Ovary (tissue), 9 donors: Measurements from ENCODE around the gene CELF6. TPM values are rescaled to one million over a fixed set of nuclear protein-coding genes. Genes with fewer than 3 reads are reported as not detected.

Source experiments
- DNase-seq, 5 donors: peaks; one replicate each; pipeline ENCODE4 v3.0.0-alpha.2; 2019 to 2020
- H3K27ac ChIP-seq, 2 donors: fragments of 200-600 bp; one replicate each; pipeline versions ENCODE4 v1.5.1 to v1.8.0; 2019 to 2022
- H3K27me3 ChIP-seq: fragments of 200-600 bp; one replicate; pipeline ENCODE4 v1.8.0; 2022
- H3K36me3 ChIP-seq: fragments of 200-600 bp; sonication (generic); one replicate; pipeline ENCODE4 v1.5.1; 2019
- H3K4me1 ChIP-seq: one replicate; pipeline ENCODE4 v1.8.1; 2013; ENCODE audit warnings: mild to moderate bottlenecking, moderate library complexity; ENCODE audit not compliant: insufficient read depth
- H3K4me3 ChIP-seq: fragments of 200-600 bp; sonication (generic); one replicate; pipeline ENCODE4 v1.5.1; 2017
- H3K9me3 ChIP-seq, 2 donors: fragments of 200-600 bp in 1 of 2; sonication (generic) in 1 of 2; one replicate each; pipeline versions ENCODE4 v1.5.1 to v1.8.1; 2013 to 2019; ENCODE audit warnings: mild to moderate bottlenecking in 1 of 2, moderate library complexity in 1 of 2
- EP300 ChIP-seq: sonication (generic); formaldehyde crosslinking; IDR thresholded peaks from one replicate; pipeline ENCODE4 v1.6.1; 2017; ENCODE audit warnings: antibody characterized with exemption
- POLR2A ChIP-seq: fragments of 450-650 bp; IDR thresholded peaks from one replicate; pipeline ENCODE4 v1.6.1; 2017; ENCODE audit warnings: antibody characterized with exemption, mild to moderate bottlenecking, moderate library complexity
- WGBS, 3 donors: extraction: QIAGEN DNeasy Blood & Tissue Kit in 1 of 3; methylation state at CpG; one replicate each; pipeline versions ENCODE4 v1.1.5 to v1.1.7; 2013 to 2017; 5-methylcytosine and 5-hydroxymethylcytosine counted together
- intact Hi-C, 4 donors: fragments of 100-400 bp; cut with DNase I; formaldehyde crosslinking; loops; one replicate each; pipeline versions ENCODE4 v1.11.0 to v1.15.1; 2022 to 2023
- polyA plus RNA-seq, 2 donors: library from polyadenylated mRNA; stranded (reverse); fragments of 200-250 nt in 1 of 2; fragments of 350-450 nt in 1 of 2; fragmentation: Illumina TruSeq in 1 of 2; extraction: RNeasy Lipid Tissue Mini Kit (QIAGEN cat#74804) in 1 of 2; gene quantifications; one replicate each; pipeline ENCODE4 v1.2.3, GENCODE V29; 2013 to 2014
- total RNA-seq, 7 donors: library from RNA; depleted of rRNA in 2 of 7; stranded (reverse); fragments of >200 nt in 2 of 7; fragmentation: NEBNext Ultra II Directional in 3 of 7; extraction: Animal tissue kit (Norgen Biotek cat#: 25700) in 3 of 7; gene quantifications; one replicate each; pipeline versions ENCODE4 v1.1.0 to v1.2.4, GENCODE V29; 2016 to 2023
- TF ChIP-seq, protein P1 (sequence below), 3 donors: fragments of 450-650 bp in 2 of 3; fragments of 200-600 bp in 1 of 3; IDR thresholded peaks; one replicate each; pipeline versions ENCODE4 v1.5.1 to v1.8.0; 2016 to 2022; ENCODE audit warnings: antibody characterized with exemption in 3 of 3, mild to moderate bottlenecking in 1 of 3
- donor health status: DM: no; HTN: no; CAD: no; lungs with moderate emphysema.
- donor health status: DM: no; HTN: no; CAD: no.
- donor health status: Bipolar disorder and iron deficiency.
- donor health status: DM: yes; HTN: yes; CAD: no.
- donor health status: DM: no; HTN: no; CAD: no.
- donor health status: DM: yes; HTN: yes; CAD: no.

The CELF6 gene
- total and polyA plus RNA-seq, 9 donors = 3.2 to 8.5 (median 4.7) TPM

DNA sequence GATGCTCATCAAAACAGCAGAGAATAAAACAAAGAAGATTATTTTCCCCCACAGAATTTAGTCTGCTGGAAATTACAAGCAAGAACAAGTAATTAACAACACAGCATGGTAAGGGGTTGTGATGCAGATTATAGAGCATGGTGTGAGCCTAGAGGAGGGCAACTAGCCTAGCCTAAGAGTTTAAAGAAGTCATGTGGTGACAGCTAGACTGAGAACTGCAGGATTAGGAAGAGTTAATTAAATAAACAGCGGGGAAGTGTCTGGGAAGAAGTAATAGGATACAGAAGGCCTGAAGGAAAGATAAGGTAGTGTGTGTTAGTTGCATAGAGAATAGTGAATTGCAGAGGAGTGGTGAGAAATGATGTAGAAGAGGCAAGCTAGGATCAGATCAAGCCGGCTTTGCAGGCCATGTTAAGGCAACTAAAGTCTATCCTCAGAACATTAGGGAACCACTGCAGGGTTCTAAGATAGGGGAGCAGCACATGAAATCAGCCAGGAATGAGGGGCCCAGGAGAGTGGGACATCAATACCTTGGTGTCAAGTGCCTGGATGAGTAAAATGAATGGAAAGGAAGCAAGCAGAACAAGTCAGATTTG is 77.1 kb downstream of the CELF6 start:
- no peaks in the 10 kb centered on the region for H3K27me3 ChIP-seq
- H3K9me3 ChIP-seq = no peaks in the 10 kb centered on the region
- TF ChIP-seq, protein P1, sequence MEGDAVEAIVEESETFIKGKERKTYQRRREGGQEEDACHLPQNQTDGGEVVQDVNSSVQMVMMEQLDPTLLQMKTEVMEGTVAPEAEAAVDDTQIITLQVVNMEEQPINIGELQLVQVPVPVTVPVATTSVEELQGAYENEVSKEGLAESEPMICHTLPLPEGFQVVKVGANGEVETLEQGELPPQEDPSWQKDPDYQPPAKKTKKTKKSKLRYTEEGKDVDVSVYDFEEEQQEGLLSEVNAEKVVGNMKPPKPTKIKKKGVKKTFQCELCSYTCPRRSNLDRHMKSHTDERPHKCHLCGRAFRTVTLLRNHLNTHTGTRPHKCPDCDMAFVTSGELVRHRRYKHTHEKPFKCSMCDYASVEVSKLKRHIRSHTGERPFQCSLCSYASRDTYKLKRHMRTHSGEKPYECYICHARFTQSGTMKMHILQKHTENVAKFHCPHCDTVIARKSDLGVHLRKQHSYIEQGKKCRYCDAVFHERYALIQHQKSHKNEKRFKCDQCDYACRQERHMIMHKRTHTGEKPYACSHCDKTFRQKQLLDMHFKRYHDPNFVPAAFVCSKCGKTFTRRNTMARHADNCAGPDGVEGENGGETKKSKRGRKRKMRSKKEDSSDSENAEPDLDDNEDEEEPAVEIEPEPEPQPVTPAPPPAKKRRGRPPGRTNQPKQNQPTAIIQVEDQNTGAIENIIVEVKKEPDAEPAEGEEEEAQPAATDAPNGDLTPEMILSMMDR (IDR thresholded peaks at IDR 0.05) = no peak
- TF ChIP-seq POLR2A = no peak
- TF ChIP-seq EP300 = no peak
- H3K27ac ChIP-seq = no peak overlapping the region
- no peaks in the 10 kb centered on the region for H3K36me3 ChIP-seq
- no peaks in the 10 kb centered on the region for H3K4me1 ChIP-seq
- no peak for DNase-seq
- intact Hi-C loops = no loop called here
- no peak overlapping the region for H3K4me3 ChIP-seq
- 44 to 55% (median 48%) methylated on average over 2 of the region's 2 CpGs for WGBS, 3 donors

DNA sequence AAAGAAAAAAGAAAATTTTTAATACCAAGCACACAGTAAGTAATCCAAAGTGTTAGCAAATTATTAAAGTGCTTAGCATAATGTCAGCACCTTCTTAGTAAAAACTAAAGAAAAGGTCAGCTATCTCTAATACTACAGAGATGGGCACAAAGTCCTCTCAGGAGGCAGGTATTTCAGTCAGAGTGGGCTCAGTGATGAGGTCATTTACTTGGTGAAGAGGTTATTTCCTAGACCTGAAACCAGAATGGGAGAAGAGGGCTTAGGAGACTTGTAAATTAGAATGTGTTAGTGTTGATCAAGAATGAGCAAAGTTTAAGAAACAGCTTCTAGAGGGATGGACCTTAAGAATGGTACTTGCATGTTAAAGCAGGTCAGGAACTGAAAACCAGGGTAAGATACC is 80.3 kb downstream of the CELF6 start:
- TF ChIP-seq EP300 (no peak), POLR2A (no peak)
- TF ChIP-seq, protein P1 (IDR thresholded peaks at IDR 0.05) = no peak
- DNase-seq = no peak
- Histone ChIP-seq H3K36me3 (no peaks in the 10 kb centered on the region), H3K4me1 (no peaks in the 10 kb centered on the region), H3K27ac (no peak overlapping the region), H3K27me3 (no peaks in the 10 kb centered on the region), H3K9me3 (no peaks in the 10 kb centered on the region), H3K4me3 (no peak overlapping the region)
- intact Hi-C loops = no loop called here

DNA sequence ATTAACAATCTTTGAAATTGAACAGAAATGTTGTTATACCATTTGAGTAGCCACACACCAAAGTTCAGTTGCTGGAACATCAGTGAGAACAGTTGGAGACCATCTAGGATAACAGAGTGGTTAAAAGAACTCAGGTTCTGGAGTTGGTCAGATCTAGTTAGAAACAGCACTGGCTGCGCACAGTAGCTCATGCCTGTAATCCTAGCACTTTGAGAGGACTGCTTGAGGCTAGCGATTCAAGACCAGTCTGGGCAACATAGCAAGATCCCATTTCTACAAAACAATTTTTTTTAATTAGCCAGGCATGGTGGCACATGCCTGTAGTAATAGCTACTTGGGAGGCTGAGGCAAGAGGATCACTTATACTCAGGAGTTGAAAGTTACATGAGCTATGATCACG is 81.4 kb downstream of the CELF6 start:
- Histone ChIP-seq H3K27ac (no peak overlapping the region), H3K9me3 (no peaks in the 10 kb centered on the region), H3K4me1 (no peaks in the 10 kb centered on the region), H3K27me3 (no peaks in the 10 kb centered on the region), H3K4me3 (no peak overlapping the region), H3K36me3 (no peaks in the 10 kb centered on the region)
- WGBS, 3 donors = 94 to 97% (median 97%) methylated on average over 3 of the region's 3 CpGs
- no peak for DNase-seq
- intact Hi-C loops = no loop called here
- TF ChIP-seq EP300 (no peak), POLR2A (no peak)
- TF ChIP-seq, protein P1 (IDR thresholded peaks at IDR 0.05) = no peak

DNA sequence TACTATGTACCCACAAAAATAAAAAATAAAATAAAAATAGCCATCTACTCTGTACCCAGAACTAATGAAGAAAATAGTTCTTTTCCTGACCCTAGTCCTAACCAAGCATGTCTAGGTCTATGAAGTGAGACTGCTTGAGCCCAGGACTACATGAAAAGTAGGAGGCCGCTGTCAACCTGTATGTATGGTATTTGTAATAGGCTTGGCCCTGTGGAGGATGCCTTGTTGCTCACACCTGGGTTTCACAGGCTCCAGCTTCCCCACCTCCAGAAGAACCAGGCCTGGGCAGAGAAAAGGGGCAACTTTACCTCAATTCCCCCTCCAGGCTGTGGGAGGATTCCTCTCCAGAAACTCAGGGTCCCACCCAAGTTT is 82.1 kb downstream of the CELF6 start:
- TF ChIP-seq, protein P1 (IDR thresholded peaks at IDR 0.05) = no peak
- TF ChIP-seq POLR2A (no peak), EP300 (no peak)
- H3K36me3 ChIP-seq = no peaks in the 10 kb centered on the region
- DNase-seq = no peak
- no peak overlapping the region for H3K4me3 ChIP-seq
- intact Hi-C loops = no loop called here
- H3K4me1 ChIP-seq = no peaks in the 10 kb centered on the region
- H3K27ac ChIP-seq = no peak overlapping the region
- no peaks in the 10 kb centered on the region for H3K27me3 ChIP-seq
- H3K9me3 ChIP-seq = no peaks in the 10 kb centered on the region
- WGBS, 3 donors = 92 to 96% (median 95%) methylated on average over 1 of the region's 1 CpG
